HG03354 (cell line): ENCODE results near the gene DLG2.

Source experiments
- ATAC-seq: cut with Tn5 transposase; IDR thresholded peaks from one replicate; pipeline ENCODE4 v1.9.1; 2021; ENCODE audit warnings: mild to moderate bottlenecking; ENCODE audit not compliant: unreplicated experiment, poor library complexity, severe bottlenecking

DLG2 gene

DNA sequence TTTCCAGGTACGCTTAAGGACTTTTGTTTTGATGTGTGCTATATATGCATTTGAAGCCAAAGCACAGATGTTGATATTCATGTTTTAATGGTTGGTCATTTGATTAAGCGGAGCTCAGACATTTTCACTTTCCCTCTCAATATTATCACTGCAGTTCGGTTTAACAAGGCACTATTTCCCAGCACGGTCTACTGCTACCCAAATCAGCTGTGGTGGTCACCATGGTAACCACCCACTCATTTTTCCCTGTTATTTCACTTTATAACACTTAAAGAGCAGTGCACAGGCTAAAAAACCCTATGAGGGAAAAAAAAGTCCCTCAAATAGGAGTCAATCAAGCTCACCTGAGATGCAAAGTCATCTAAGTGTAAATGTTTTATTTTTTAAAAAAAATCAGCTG lies 1901.4 kb downstream of the DLG2 start:
- no peak for ATAC-seq

DNA sequence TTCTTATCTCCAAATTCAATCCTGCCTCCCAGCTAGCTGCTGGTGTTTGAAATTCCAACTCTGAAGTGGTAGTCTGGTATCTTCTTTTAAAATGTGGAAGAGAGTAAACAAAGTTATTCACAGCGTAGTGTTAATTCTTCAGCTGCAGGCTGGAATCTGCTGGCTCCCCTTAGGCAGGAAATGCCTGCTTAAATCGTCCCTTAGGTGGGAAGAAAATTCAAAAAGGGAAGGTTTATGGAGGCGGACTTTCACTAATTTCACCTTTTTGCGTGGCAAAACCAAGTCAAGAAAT lies 1901.9 kb downstream of the DLG2 start:
- ATAC-seq = no peak

DNA sequence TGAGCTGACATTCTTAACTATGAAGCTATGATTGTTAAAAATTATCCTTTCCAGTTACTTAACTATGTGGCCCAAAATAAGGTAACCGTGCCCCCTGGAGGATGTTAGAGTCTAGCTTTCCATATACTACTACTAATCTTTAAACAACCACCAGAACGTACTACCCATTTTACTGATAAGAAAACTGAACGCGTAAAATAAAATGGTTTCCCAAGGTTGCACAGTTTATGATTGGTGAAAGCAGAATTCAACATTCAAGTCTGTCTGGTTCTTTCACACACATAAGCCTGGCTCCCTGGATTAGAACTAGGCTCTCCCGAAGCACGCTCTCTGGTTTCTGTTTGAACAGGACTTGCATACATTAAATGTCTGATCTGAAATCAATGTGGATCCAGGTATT lies 1903.1 kb downstream of the DLG2 start:
- ATAC-seq = peak; percentile 67

DNA sequence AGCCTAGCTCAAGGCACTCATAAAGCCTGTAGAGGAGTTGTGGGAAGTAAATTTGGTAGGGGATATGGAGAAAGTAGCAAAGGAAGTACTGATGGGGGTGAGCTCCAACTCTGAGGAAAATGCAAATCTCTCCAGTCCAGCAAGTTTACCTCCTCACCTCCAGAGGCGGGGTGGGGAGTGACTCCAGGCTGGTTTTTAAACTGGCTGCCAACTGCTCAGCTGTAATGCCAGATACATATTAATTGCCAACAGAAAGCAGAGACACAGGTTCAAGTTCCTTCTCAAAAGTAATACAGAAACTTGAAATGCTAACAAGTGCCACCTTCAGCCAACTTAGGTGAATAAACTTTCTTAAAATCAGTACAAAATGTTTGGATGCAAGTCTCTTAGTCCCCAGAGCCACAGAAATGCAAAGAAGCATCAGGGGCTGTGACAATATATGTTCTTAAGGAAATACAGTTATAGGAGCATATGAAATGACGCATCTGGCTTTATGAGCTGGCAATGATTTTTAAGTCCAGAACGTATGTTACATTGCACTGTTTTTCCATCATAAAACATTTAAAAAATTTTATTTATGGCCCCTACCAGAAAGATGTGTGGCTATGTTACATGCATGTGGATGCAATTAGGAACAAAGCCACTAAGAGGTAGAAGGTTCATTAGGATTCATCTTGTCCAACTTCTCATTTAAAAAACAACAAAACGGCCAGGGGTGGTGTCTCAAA lies 1904.6 kb downstream of the DLG2 start:
- no peak for ATAC-seq

DNA sequence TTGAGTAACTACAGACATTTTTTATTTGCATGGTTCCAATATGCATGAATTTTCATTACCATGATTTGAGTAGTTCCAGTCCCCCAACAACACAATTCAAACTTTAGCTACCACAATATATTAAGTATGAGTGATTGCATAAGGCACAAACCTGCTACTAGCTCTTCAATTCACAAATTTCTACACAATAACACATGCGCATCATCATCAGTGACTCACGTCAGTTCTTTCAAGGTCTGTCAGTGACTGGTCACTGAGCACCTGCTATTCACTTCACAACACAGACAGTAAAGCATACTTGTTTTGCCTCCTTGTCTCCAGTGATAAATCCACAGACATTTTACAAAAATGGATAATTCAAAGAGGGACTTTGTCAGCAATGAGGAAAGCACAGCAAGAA lies 1905.9 kb downstream of the DLG2 start:
- no peak for ATAC-seq

DNA sequence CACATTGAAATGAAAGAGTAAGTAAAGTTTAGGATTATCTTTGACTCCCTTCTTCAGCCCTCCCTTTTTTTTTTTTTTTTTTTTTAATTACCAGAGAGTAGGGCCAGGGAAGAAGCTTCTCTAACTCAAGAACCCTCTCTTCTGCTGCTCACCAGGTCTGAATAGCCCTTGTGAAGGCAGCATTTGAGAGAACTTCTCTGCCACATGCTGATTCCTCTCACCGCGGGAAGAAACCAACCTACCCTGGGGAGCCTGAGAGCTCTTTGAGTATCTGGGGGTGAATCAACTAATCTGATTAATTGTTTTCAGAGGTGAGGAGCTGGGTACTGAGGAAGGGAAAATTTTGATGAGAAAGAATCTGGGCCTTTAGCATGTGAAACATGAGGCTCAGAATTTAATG lies 1906.5 kb downstream of the DLG2 start:
- ATAC-seq = no peak

DNA sequence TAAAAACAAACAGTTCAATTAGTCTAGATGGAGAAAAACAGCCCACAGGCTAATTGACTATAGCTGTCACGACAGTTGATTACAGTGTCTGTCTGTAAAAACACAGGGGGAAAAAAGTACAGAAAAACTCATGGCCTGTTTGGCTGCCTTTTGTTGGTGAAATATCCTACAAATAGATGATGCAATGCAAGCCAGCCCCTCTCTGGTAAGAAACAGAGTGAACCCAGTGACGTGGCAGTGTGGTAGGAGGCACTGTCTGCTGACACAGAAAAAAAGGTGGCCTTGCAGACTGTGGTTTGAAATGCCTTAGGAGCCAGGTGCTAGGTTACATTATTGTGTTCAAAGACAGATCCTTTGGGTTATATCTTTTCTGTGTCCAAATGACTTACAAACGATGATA lies 1909.6 kb downstream of the DLG2 start:
- no peak for ATAC-seq

DNA sequence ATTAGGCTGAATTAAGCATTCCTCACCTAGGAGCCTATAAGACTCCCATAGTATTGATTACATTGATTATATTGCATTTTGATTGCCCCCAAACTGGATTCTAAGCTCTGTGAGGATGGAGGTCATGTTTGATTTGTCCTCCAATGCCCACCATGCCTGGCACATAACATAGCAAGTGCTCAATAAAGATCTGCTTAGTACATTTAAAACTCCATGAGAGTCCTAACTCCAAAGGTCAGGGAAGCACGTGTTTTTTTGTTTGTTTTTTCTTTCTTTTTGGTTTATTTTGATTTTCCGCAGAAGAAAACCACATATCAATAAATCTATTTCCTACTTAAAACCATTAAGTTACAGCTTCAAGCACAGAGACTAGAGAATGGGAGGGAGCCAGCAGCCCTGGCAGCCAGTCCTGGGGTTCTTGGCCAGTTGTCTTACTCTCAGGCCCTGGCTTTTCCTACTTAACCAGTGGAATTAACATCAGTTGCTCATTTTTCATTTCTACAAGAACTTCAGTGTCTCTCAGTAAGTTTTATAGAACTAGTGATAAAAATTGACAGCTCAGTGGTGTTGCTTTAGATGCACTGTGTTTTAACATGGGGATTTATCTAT lies 1911.1 kb downstream of the DLG2 start:
- ATAC-seq = no peak

DNA sequence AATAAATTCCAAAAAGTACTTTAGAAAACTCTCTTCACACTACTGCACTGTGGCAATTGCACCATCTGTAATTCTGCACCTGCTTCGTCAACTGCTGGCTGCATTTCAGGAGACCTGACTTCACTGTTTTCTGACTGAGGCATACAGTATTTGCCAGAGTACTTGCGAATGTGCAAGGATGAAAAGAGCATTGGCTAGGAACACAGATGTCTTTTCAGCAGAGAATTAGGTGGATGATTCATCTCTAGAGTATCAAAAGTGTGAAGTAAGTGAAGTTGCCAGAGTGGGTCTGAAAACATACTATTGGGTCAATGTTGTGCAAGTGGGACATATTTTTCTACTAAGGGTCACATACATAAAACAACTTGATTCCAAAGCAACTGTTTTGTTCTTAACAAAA lies 1913.4 kb downstream of the DLG2 start:
- ATAC-seq = no peak

DNA sequence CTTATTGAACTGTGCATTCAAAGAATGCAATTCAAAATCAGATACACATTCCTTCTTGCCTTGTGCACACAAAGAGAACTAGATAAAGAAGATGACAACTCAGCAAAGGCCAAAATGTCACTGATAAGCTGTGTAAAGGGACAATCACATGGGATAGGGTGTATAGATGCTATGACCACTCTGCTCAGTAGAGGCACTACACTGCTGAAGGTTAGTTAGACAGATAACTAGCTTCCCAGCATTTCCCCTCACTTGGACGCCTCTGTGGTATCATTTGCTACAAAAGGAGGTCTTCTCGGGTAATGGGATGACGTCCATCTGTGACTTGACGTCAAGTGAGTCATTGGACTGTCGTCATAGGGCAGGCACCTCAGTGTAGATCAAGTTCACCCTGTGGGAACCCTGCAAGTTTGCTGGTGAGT lies 1916.0 kb downstream of the DLG2 start:
- ATAC-seq = no peak

DNA sequence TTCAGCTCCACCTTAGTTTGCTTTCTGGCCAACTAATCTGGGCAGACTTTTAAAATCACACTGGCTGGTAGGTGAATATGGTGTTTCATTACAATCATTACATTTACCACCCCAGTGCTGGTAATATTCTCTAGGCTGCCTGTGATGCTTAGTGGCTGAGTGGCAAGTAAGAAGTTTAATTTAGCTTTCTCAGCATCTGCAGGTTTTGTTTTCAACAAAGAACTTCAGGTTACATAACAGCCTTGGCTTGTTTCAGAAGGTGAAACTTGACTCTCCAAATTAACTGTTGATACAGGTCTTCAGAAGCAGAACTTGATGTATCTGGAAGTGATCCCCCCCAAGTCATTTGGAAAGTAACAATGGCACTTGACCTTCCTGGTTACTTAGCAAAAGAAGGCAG lies 1917.7 kb downstream of the DLG2 start:
- ATAC-seq = no peak

DNA sequence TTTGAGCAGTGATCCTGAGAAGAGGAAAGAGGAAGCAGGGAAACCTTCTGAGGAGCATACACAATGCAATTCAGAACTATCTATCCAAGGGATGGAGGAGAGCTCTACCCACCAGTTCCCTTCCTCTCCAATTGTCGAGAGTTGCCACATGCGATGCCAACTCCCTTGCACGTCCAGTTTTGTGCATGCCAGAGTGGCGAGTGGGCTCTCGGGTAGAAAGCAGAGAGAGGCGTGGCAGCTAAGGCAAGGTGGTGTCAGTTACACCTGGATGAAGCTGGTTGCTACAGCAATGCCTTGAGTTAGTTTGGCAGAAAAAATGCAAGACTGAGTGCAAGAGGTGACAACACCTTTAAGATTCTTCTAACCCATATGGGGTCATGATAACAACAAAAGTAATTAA lies 1920.6 kb downstream of the DLG2 start:
- ATAC-seq = no peak

DNA sequence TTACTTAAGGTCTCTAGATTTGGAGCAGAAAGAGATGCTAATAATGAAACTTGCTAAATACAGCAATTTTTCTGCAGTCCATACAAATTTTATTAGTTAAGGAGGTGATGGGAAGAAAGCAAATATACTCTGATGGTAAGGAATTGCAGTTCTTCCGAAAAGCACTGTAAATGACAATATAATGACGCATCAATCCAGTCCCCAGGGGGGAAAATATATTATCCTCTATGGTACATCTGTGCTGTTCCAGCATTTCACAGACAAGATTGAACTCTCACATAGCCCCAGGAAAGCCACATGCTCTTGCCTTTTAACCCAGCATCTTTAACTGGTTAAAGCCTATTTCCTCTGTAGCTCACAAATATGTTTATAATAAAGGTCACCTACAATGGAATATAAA lies 1924.3 kb downstream of the DLG2 start:
- ATAC-seq = no peak

DNA sequence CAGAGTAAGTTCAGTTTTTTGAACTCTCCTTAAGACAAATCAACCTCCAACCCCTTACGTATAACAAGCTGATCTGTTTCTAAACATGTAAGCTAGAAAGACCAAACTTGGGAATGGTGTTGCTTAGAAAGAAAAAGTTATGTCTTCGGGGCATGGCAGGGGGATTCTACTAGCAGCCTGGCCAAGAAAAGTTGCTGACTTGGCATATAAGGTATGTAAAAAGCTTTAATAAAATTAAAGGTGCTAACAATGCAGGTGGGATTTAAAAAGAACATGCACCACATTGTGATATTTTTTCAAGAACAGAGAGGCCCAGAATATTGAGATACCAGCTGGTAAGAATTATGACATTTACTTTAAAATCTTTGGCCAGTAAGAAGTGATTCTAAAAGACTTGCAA lies 1929.6 kb downstream of the DLG2 start:
- ATAC-seq = no peak

DNA sequence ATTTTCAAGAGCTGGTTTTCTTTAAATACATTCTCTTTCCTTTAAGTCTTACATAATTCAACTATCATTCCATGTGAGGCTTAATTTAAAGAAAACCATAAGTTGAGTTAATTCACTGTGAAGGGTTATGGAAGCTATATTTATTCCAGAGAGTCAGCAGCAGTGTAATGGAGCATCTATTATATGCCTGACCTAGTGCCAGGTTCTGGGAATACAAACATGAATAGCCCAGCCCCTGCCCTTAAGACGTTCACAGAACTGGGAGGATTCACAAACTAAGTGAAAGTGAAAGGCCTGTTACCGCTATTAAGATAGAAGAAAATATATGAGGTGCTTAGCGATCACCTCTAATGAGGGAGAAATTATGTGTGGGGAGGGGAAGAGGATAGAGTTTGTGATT lies 1932.1 kb downstream of the DLG2 start:
- ATAC-seq = no peak

DNA sequence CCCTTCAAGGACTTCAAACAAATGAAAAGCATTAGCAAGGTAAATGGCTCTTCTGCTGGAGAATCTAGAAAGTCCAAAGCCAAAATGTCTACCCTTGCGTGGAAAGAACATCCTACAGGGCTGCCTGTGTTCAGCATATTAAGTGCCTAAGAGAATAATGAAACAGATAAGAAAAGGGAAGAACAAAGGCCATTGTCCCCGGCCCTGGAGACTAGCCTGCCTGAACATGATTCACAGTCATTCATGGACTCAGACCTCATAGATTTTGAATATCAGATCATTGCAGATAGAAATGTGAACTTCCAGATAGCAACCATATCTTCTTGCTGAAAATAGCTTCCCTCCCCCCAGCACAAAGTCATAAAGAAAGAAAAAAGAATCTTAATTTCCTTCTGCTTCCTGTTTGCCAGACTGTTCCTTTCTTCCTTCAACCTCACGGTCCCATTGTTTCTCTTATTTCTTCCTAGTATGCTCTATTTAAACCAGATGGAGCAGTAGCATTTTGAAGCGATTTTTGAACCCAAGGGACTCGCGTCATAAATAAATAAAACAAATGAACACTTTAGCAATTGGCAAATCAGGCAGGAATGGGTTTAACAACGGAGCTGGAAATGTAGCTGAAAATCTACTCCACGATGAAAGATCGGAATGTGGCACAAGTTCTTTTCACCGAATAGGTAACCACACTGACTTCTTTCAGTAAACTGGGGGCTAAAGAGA lies 1932.8 kb downstream of the DLG2 start:
- no peak for ATAC-seq

DNA sequence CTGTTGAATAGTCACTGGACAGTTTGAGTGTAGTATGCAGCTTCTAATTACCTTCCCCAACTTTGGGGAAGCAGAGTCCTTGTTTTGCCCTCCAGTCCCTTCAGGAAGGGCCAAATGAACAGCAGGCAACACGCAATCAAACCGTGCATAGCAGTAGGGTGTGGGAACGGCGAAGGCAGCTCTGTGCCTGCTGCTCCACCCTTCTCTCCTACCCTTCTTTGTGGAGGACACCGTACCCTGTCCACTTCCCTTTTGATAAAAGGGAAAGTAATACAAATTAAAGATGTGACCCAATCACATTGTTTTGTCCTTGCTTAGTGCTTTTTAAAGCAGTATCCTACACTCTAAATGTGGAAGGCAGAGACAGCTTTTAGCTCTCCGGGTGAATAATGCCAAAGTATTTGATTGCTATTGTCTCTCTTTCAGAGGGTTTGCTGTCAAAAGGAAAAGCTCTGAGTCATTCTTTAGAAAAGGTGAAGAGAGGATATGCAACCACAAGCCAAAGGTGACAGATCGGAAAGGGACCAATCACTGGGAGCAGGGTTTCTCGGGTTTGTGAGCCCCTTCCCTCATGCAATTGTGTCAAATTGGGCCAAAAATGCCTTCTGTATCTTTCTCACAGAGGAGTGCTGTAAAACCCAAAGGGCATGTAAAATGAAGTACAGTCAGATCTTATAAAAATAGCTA lies 1933.7 kb downstream of the DLG2 start:
- no peak for ATAC-seq

DNA sequence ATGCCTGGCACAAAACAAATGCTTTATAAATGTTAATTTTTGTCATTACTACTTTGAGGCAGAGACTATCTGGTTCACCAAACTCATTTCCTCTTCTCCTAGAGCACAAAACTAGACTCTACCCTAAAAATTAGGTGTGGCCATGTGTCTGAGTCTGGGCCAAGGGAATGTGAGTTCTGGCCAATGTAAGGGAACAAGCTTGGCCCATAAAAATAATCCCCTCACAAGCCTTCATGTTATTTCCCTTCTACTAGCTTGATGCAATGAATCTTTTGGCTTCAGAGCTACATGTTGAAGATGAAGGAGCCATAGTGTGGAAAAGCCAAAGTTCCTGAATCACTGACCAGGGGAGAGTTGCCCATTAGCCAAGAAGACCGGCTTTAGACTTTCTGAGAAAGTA lies 1934.5 kb downstream of the DLG2 start:
- ATAC-seq = no peak

DNA sequence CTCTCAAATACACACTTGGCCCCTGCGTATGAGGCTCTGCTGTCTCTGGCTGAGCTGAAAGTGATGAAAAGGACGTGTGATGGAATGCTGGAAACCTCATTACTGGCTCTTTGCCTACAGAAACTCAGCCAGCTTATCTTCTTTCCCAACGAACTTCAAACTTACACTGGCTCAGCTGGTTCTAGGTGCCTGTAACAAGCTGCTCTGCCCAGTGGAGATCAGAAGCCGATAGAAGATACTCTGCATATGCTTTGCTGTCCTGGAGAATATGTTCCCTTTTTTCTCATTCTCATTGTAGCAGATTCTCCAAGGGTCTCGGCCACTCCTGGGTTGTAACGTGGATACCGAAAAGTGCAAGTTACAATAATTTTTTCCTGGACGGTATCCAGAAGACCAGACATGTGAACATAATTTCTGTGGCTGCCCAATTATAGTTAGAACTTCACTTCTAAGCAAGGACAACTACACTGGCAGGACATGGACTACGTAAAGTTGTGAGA lies 1935.6 kb downstream of the DLG2 start:
- ATAC-seq = no peak

DNA sequence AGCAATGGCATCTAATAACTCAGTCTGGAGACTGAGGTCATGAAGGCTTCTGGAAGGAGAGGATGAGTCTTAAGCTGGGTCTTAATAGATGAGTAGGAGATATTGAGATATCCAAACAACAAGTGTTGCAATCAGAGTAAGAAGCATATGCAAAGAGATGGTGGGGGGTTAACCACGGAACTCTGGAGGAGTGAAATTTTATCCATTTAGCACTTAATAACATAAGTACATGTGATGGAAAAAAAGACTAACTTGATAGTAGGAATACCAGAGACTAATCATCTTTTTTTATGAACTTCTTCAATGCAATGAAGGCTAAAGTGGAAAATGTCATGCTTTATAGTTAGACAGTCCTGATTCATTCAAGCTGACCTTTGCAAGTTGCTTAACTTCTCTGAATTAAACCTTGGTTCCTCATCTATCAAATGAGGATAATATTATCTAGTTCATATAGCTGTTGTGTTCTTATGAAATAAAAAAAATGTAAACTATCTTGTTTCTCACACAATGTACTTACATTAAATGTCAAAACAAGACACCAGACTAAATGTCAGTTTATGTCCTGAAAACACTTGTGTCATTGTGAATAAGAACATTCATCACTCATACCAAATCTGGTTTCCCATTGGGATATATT lies 1937.9 kb downstream of the DLG2 start:
- ATAC-seq = no peak
